Ovary (tissue), 3 donors: ENCODE measurements around the gene CACNA1C.

ENCODE experiments used
- EP300 ChIP-seq: sonication (generic); formaldehyde crosslinking; IDR thresholded peaks from one replicate; pipeline ENCODE4 v1.6.1; 2017; ENCODE audit warnings: antibody characterized with exemption
- POLR2A ChIP-seq: fragments of 450-650 bp; IDR thresholded peaks from one replicate; pipeline ENCODE4 v1.6.1; 2017; ENCODE audit warnings: antibody characterized with exemption, mild to moderate bottlenecking, moderate library complexity
- TF ChIP-seq, protein P1 (sequence below), 3 donors: fragments of 450-650 bp in 2 of 3; fragments of 200-600 bp in 1 of 3; IDR thresholded peaks; one replicate each; pipeline versions ENCODE4 v1.5.1 to v1.8.0; 2016 to 2022; ENCODE audit warnings: antibody characterized with exemption in 3 of 3, mild to moderate bottlenecking in 1 of 3
- donor health status: DM: no; HTN: no; CAD: no.

- TF ChIP-seq, protein P1, sequence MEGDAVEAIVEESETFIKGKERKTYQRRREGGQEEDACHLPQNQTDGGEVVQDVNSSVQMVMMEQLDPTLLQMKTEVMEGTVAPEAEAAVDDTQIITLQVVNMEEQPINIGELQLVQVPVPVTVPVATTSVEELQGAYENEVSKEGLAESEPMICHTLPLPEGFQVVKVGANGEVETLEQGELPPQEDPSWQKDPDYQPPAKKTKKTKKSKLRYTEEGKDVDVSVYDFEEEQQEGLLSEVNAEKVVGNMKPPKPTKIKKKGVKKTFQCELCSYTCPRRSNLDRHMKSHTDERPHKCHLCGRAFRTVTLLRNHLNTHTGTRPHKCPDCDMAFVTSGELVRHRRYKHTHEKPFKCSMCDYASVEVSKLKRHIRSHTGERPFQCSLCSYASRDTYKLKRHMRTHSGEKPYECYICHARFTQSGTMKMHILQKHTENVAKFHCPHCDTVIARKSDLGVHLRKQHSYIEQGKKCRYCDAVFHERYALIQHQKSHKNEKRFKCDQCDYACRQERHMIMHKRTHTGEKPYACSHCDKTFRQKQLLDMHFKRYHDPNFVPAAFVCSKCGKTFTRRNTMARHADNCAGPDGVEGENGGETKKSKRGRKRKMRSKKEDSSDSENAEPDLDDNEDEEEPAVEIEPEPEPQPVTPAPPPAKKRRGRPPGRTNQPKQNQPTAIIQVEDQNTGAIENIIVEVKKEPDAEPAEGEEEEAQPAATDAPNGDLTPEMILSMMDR (IDR thresholded peaks at IDR 0.05) = no peak
- TF ChIP-seq POLR2A = no peak
- no peak for TF ChIP-seq EP300
Observed at GRCh38 chr12:2687726-2688125, 634.9 kb downstream of the CACNA1C start.
